GM18907 (cell line): ENCODE data around the gene MRPL2.
A peak's percentile ranks its signal among the peaks of the same experiment; 100 is the strongest.

Experiments
- ATAC-seq: cut with Tn5 transposase; IDR thresholded peaks from one replicate; pipeline ENCODE4 v1.9.1; 2021; ENCODE audit warnings: mild to moderate bottlenecking, moderate library complexity; ENCODE audit not compliant: unreplicated experiment

Gene MRPL2

GRCh38 chr6:43021270-43022047, 37.8 kb downstream of the MRPL2 start, which contains the start of gene RRP36:
RRP36 (plus strand) TSS chr6:43021623; CDS start chr6:43021655, 32 bp downstream.
- ATAC-seq, result peak; percentile 73

- no peak for ATAC-seq
Measured at GRCh38 chr6:43020847-43021246, 38.4 kb downstream of the MRPL2 start.

- ATAC-seq, result no peak
Measured at GRCh38 chr6:43020052-43020705, 39.1 kb downstream of the MRPL2 start.

GRCh38 chr6:43019152-43019551, 40.1 kb downstream of the MRPL2 start:
- ATAC-seq, result no peak

- ATAC-seq, result no peak
Measured at GRCh38 chr6:43016943-43017334, 42.3 kb downstream of the MRPL2 start.

GRCh38 chr6:43016176-43016942, 42.9 kb downstream of the MRPL2 start:
- no peak for ATAC-seq

- ATAC-seq, result no peak
Measured at GRCh38 chr6:43014434-43014909, 44.8 kb downstream of the MRPL2 start.

- peak; percentile 90 for ATAC-seq
Measured at GRCh38 chr6:43013843-43014433, 45.3 kb downstream of the MRPL2 start, which contains the start of the genes KLHDC3 and MEA1. KLHDC3 (plus strand) TSS chr6:43014249; CDS start chr6:43017193, 2,944 bp downstream. MEA1 (minus strand) TSS chr6:43013946; CDS start chr6:43013813, 133 bp downstream.

- ATAC-seq, result peak; percentile 1
Measured at GRCh38 chr6:43013097-43013842, 46.0 kb downstream of the MRPL2 start.

- ATAC-seq, result no peak
Measured at GRCh38 chr6:43012364-43012763, 46.9 kb downstream of the MRPL2 start.

- ATAC-seq, result no peak
Measured at GRCh38 chr6:43011207-43011606, 48.0 kb downstream of the MRPL2 start.

GRCh38 chr6:43009124-43009523, 50.1 kb downstream of the MRPL2 start:
- ATAC-seq, result no peak

GRCh38 chr6:43007126-43007525, 52.1 kb downstream of the MRPL2 start:
- no peak for ATAC-seq

GRCh38 chr6:43006251-43006650, 53.0 kb downstream of the MRPL2 start:
- no peak for ATAC-seq

- no peak for ATAC-seq
Measured at GRCh38 chr6:43005844-43006243, 53.4 kb downstream of the MRPL2 start.
